ENCODE results near the gene HDAC9.

Gene HDAC9

DNA sequence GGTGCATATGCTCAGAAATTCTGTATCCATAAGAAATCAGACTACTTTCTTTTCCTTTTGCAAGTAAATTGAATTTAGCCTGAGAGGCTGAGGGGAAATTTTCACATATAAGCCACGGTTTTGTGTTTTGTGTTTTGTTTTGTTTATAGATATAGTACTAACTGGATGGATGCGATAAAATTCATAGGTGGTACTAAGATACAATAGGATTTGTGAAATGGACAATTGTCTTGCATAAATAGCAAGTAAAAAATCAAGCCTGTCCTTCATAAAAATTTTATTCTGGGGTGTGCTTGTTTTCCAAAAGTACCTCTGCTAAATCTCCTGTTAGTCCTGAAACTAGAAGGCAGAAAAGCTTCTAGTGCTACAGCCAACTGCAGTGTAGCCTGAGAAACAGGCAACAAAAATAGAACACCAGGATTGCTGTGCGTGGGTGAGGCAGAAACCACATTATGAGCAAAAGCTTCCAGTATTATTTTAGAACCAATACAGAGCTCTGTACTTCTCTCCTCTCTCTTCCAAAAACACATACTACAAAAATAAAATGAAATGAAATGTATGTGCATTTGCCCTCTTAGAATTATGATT is 634 bp upstream of the HDAC9 start:
- DNase-seq (ENCODE audit: low spot score) = no peak

DNA sequence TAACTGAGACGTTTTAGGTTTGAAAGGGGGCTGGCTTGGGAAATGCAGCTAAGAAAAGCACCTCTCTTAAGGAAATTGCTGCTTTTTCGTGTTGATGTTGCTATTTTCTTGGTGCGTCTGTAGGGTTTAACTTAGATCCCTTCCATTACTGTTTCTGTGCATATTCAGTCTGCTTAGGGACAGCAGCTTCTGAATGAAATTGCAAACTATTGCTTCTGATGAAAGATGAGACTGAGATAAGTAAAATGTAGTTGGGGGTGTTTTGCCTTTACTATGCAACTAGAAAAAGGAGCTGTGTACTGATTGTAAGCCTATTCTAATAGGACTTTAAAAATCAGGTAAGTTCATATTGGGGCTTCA is 772 bp downstream of the HDAC9 start:
- DNase-seq (ENCODE audit: low spot score) = no peak

DNA sequence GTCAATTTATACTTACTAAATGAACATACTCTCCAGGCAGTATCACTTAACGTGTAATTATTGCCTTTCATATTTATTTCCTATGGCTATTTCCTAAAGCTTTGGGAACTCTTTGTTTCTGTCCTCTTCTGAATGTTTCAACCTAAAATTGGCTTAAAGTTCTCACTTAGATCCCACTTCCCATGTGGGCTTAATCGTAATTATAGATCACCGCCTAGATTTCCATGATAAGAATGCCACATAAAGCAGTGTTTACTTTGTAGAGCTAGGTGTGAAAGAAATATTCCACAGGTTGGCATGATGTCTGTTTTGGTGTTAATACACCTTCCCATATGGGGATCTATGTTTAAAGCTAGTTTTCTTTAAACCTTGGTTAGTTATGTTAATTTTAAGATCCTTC is 1.5 kb downstream of the HDAC9 start:
- DNase-seq (ENCODE audit: low spot score) = no peak

DNA sequence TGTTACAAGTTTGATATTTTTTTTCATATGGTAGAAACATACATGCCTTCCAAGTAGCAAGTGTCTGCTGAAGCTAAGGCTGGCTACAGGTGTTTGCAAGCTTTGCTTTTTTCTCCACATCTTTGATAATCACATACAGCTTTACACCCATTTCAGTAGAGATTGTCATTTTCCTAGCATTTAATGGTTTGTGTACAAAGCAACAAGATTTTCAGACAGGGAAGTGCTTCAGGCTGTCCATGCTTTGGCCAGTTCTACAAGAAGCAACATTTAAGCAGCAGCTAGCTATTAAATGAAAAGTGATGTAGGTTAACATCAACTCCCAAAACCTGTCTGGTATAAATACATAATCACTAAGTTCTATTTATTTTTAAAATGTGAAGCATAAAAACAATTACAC is 2.3 kb downstream of the HDAC9 start:
- no peak for DNase-seq (ENCODE audit: low spot score)

DNA sequence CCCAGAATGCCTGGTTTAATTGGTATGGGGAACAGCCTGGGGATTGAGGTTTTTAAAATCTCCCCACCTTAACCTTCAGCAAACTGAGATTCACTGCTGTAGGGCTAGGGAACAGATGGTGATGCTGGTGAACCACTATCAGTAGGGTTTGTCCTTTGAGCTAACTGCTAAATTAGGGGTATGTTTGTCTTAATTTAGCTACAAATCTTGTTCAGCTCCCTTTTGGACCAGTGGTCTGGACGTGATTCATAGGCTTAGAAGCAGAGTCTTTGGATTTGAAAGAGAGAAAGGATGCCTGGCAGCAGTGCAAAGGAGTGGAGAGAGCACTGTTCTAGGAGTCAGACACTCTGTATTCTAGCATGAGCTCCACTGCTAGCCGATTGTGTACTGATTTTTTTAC is 2.8 kb downstream of the HDAC9 start:
- DNase-seq (ENCODE audit: low spot score) = no peak

DNA sequence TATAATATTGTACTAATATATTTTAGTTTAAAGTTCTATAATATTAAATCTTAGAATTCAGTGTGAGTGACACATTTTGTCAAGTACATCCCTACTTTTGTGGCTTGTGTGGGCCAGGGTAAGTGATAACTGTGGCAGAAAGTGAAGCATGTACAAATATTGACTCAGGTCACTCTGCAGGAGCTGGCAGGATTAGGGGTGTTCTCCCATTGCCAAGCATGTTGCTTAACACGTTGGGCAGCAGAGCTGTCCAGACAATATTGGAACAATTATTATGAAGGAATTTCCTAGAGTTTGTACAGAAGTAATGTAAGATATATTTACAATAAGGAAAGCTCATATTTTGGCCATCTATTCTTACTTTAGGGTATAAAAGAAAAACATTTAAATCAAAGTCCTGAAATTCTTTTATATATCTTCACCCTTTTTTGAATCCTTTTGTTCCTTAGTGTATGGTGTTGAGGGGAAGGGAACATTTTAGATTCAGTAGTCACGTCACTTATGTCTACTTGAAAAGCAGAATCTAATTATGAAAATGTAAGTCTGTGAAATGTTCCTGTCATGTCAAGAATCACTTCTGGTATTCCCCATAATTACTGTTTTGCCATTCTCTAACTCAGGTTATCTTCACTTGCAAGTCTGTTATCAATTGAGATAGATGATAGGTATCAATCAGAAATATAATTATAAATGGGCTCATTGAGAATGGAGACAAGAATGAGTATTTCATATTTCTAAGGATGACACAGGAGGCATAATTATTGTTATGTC is 4.0 kb downstream of the HDAC9 start:
- no peak for DNase-seq (ENCODE audit: low spot score)

DNA sequence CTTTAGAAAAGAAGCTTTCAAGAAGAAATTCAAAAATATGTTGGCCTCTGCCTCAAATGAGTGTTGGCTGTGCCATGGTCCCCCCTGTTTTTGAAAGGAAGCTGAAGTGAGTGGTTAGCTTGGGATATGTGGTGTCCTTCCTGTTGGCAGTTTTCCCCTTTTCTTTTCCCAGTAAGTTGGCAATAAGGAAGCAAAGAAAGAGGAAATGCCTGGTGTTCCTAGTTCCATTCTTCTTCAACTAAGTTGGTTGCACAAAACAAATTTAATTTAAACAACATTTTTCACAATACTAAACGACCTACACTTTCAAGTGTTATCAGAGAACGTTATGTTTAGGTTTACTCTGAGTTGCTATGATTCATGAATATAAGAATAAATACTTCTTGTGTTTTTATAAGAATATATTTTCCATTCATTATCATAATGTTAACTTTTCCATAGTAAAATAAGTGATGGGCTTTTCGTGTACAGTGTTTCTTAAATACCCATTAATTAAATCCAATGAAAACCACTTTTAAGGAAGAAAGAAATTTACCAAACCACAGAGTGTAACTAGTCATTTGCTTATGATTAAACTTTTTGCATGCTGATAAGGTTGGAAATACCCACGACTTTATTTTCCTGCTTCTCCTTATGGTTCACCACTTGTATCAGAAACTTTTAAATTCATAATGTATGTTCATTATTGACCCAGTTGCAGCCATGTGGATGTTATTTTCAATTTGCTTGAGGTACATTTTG is 7.7 kb downstream of the HDAC9 start:
- DNase-seq (ENCODE audit: low spot score) = no peak

DNA sequence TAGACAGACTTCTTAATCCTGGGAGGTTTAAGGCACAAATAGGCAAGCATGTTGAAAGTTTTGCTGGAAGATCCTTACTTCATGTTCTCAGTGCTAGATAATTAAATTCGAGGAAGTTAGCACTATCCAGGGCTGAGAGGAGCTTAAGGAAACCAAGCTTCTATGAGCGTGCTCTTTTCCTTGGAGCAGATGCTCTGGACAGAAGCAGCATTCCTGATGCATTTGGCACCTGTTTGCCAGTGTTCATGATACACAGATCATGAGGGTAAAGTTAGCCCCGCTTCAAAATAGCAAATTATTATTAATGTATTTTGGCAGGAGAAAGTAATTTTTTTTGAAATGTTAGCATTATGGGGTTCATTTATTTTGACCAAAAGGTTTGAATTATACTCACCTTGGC is 9.4 kb downstream of the HDAC9 start:
- DNase-seq (ENCODE audit: low spot score) = no peak

DNA sequence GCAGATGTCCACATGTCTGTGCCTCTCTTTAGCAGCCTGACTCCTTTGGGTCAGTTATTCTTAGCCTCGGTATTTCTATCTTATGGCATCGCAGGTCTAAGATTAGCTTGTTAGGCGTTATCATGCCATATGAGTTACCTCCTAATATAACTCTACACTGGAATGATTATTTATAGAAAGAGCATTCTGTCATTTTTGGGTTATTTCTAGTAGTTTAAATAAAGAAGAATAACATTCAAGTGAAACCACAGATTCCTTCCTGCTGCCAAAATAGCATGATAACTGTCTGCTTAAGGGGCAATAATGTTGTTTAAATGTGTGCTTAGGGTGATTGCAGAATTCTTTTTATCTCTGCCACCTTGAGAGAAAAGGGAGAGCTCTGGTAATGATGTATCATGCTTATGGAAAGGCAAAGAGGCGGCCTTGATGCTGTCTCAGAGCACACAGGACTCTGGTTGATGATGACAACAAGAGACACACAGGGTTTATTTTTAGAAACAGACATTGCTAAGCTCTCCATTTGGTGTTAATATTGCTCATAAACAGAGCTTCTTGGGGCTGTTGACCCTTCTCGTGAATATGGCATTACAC is 10.4 kb downstream of the HDAC9 start:
- DNase-seq (ENCODE audit: low spot score) = no peak

DNA sequence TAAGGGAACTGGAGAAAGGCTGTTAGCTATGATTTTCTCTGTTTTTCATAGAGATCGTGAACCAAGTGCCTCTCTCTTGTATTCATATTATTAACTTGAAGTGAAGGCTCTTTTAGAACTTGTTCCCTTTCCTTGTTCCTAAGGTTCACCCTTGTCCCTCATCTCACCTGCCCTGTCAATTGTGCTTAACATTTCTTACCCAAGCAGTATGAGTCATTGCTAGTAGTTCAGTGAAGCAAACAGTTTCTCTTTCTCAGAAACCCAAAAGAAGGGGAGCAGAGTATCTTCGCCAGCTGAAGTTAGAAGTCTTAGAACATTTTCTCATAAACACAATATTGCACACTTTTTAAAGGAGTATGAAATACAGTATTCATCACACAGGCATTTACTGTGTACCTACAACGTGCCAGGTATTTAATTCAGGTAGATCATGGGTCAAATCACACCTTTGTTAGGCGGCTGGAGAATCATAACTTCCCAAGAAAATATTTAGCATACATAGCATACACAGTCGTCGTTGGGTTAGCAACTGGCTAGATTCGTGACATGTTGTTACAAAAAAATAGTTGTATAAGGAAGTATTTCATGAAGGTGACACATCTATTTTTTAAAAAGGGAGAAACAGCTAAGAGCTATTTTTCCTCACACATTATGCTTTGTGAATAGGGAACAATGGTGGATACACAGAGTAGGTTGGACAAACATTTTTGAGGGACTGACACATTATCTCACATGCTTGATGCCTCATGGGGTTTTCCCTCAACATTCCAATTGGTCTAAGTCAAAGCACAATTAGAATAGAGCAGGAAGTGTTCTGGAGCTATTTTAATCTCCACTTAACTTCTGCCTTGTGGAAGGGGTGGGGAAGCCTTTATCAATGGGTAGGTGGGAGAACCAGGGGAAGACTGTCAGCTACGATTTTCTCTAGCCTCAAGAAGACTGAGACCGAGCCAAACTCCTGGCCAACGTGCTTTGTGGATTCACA is 13.2 kb downstream of the HDAC9 start:
- DNase-seq (ENCODE audit: low spot score) = no peak

DNA sequence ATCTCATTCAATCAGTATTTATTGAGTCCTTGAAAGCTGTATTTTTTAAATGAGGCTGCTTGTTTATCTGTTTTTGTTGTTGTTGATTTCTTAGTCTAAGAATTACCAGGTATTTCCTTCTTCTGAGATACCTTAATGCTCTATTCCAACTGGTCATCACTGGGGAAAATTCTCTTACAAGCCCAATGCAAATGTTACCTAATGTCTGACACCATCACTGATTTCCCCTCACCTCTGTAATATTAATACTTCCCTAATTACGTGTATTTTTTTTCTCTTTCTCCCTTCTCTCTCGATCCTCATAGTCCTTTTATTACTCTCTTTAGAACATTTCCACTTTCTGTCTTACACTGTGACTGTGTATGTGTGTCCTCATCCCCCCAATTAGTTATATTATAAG is 13.9 kb downstream of the HDAC9 start:
- DNase-seq (ENCODE audit: low spot score) = no peak

DNA sequence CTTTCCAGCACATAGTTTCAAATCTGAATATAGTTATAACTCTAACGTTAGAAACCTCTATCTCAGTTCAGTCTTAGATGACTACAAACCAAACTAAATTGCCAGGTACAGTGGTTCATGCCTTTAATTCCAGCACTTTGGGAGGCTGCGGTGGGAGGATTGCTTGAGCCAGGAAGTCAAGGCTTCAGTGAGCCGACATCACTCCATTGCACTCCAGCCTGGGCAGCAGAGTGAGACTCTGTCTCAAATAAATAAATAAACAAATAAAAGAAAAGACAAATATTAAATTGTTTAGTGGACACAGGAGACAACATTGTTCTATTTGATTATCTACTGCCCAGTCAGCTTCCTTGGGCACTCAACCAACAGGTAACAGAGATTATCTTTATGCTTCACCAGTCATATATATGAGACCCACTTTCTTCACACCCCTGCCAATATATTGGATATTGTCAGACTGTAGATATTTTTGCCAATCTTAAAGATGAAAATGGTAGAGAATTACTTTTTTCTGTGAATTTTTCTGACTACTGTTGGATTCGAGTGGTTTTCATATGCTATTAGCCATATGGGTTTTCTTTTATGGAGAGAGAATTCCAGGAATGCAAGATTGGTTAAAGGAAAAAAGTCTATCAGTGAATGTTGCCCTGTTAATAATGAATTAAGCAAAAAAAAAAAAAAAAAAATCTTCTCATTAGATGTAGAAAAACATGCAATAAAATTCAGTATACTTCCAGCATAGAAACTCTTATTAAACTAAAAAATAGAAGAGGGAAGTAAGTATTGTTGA is 16.0 kb downstream of the HDAC9 start:
- no peak for DNase-seq (ENCODE audit: low spot score)

DNA sequence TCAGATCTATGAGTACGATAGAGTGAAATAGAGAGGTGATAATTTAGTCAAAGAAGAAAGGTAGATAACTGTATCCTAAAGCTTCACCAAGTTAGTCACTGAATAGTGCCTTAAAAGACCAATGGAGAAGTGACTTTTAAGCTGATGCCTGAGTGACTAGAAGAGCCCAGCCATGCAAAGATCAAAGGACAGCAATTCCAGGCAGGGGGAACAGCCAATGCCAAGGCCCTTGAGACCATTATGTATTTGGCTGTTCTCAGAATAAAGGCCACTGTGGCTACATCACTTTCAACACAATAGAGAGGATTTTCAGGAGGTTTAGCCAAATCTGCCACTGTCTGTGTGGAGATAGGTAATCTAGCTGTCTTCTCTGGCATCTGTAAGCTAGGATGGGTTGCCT is 17.8 kb downstream of the HDAC9 start:
- no peak for DNase-seq (ENCODE audit: low spot score)

DNA sequence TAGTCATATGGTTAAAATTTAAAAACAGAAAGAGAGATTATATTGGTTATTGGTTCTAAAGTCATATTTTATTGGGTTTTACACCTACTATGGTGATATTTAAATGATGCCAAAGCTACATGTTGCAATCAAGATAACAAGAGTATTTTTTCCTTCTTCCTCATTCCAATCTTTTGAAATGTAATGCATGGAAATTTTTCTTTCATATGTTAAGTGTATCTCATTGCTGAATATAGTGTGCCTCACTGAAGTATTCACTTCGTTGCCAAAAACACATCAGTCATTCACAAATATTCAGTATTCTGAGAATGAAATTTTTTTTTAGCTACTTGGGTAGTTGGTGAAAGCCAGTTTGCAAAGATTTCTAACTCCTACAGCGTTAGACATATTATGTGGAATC is 19.5 kb downstream of the HDAC9 start:
- DNase-seq (ENCODE audit: low spot score) = no peak

DNA sequence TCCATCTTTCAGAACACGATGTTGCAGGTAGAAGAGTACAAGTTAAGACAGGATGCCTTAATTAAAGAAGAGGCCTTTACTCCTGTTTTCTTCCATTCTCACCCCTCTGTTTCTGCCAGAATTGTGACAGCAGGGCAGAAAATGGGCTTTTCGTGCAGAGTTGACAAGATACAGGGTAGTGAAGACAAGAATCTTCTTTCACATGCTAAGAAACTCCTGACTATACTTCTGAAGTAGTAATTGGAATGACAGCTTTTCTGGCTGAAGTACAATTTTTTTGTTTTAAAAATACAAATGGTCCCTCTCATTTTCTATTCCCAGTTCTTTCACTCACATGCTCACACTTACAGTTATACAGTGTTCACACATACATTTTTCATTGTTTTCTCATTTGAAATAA is 22.1 kb downstream of the HDAC9 start:
- no peak for DNase-seq (ENCODE audit: low spot score)

DNA sequence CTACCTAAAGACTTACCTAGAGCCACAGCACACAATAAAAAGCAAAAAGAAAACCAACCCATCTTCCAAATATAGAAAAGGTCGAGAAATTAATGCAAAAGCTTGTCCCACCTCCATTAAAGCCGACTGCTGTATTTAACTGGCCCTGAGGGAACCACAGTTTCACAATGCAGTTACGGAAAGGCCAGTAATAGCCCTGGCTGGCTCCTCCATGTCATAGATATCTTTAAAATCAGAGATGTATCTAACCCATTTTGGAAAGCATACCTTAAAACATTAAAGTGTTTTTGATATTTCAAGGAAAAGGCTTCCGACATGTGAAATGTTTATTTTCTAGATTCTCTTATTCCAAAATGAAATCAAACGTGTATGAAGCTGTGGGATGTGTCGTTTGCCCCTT is 23.0 kb downstream of the HDAC9 start:
- no peak for DNase-seq (ENCODE audit: low spot score)

DNA sequence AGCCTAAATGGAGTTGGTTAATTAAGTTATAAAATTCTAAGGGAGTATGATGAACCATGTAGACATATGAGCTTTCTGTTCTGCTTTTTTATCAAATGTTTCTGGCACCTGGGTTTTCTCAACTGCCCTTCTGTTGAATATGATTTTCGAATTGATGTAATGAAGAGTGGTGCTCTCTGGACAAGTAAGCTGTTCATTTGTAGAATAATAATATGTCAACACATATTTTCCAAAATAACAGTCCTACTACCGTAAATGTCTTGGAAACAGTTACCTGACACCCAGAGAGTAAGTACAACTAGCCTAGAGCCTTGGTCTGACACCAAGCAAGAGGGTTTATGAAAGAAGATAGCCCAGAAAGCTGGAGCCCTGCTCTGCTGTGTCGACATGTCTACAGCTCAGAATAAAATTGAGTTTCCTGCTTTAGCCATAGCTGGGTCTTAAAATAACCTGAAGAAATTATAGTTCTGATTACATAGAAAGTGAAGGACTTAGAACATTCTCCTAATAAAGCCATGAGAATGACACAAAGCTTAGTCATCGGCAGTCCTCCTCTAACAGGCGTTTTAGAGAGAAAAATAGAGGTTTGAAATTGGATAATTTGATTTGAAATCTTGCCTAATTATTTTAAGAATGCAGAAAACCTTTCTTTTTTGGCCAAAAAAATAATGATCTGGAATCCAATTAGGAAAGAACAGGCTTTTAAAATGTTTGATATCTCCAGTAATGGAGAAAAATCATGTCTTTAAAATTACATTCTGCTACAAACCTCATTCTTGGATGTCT is 25.1 kb downstream of the HDAC9 start:
- DNase-seq (ENCODE audit: low spot score) = no peak

DNA sequence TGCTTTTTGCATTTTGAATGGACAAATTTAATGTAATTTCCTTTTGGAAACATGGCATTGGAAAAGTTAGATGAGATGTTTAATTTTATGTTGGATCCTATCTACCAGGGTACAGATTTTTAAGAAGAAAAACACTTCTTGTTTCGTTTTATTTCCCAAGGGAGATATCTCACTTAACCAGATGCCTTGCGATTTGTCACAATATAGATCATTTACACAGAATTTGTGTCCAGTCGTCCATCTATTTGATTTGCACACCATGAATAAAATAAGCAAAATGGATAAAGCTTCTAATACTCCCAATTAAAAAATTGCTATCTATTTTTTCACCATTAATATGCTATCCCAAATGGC is 25.7 kb downstream of the HDAC9 start:
- DNase-seq (ENCODE audit: low spot score) = no peak

DNA sequence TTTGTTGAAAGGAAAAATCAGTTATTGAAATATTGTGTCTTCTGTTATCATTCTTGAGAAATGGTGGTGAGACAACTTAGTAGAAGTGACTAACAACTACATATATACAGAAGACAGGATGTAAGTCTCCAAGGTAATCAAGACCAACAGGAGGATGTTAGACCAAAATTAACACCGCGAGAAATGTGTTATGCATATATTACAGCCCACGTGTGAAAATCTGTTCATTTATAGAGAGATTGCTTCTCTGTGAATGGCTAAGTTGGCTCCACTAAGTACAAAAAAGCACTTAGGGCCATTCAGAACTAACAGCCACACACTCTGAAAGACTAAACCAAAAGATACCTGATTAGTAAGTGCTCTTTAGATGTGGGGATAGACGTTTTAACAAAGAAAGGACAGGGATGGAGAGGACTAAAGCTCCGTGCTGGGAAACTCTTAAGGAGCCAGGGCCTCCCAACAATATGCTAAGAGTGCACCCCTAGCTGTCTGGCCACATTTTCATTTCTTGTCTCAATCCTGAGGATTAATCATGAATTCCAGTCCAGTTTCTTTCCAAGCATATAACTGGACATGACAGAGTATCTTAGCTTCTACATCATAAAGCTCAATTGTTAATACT is 26.5 kb downstream of the HDAC9 start:
- no peak for DNase-seq (ENCODE audit: low spot score)

DNA sequence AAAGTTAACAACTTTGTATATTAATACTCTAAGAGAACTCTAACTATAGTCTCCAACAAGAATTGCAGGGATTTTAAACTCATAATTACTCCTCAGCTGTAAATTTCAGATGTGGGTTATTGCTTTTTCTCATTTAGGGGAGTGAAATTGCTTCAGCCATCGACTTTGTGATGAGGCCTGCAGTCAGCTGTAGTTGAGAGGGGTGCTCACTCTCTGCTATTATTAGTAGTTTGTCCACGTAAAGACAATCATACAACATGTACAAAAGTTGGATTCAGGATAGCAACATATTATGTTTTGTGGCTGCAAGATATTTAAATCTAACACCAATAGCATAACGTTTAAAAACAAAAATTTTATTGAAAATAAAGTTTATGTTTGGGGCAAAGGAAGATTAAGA is 28.7 kb downstream of the HDAC9 start:
- DNase-seq (ENCODE audit: low spot score) = no peak
